GM21786 (cell line): ENCODE results near the gene PDZD4.

Source experiments
- ATAC-seq: cut with Tn5 transposase; IDR thresholded peaks from one replicate; pipeline ENCODE4 v1.9.1; 2021; ENCODE audit not compliant: unreplicated experiment

PDZD4 gene

GRCh38 chrX:153814591-153815315 is 15.6 kb downstream of the PDZD4 start:
- no peak for ATAC-seq

- no peak for ATAC-seq
These were observed 17.2 kb downstream of the PDZD4 start for GRCh38 chrX:153813161-153813560.

GRCh38 chrX:153812220-153812619 is 18.1 kb downstream of the PDZD4 start:
- no peak for ATAC-seq

DNA sequence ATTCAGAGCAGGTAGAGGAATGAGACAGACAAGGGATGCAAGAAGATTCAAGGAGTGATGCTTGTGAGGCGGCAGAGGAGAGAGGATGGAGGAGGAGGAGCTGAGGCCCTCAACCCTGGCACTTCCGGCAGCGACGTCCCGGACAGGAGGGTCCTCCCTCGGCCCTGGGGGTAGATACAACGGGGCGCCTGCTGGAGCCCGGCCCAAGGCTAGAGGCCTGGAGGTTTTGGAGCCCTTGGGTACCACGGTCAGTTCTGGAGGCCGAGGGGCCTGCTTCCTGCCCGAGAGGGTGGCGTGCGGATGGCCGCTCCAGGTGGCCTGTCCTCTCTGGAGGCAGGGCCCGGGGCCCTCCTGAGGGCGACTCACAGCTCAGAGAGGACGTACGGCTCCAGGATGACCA is 22.4 kb downstream of the PDZD4 start:
- ATAC-seq, result no peak

GRCh38 chrX:153806999-153807575 is 23.3 kb downstream of the PDZD4 start:
- no peak for ATAC-seq

- no peak for ATAC-seq
These were observed 24.9 kb downstream of the PDZD4 start for GRCh38 chrX:153805436-153805835.

- ATAC-seq, result no peak
These were observed 25.7 kb downstream of the PDZD4 start for GRCh38 chrX:153804621-153805020.

GRCh38 chrX:153804100-153804595 is 26.2 kb downstream of the PDZD4 start:
- no peak for ATAC-seq

DNA sequence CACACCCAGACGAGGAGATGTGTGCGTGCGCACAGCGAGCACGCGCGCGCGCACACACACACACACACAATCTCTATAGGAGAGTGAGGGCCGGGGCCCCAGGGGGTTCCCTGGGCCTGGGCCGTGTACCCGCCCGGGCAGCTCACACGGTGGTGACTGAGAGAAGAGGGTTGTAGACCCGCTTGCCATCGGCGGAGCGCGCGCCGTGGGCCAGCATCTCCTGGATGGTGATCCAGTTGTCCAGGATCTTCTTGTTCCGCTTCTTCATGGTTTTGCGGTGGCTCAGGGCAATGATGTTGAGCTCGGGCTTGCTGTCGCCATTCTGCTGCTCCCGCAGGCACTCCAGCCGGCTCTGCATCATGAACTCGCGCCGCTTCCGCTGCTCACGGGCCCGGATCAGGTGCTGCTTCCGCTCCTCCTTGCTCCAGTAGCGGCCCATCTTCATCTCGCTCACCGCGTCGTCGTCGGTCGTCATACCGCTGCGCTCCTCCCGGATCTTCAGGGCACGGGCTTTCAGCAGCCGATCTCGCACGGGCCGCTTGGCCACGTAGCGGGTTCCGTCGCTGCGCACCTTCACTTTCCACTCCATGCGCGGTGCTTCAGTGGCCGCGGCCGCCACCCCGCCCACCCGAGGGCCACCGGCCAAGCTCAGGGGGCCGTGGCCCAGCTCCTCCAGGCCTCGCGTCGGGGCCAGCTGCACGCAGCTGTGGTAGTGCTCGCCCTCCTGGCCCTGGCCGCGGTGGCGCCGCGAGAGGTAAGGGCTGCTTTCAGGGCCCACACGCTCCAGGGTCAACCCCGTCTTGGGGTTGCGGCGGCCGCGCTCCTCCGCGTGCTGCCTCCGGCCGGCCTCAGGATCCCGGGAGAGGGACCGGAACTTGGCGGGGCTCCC is 26.9 kb downstream of the PDZD4 start:
- no peak for ATAC-seq

GRCh38 chrX:153802513-153803045 is 27.8 kb downstream of the PDZD4 start:
- ATAC-seq, result no peak

GRCh38 chrX:153801669-153802068 is 28.7 kb downstream of the PDZD4 start:
- ATAC-seq, result no peak

DNA sequence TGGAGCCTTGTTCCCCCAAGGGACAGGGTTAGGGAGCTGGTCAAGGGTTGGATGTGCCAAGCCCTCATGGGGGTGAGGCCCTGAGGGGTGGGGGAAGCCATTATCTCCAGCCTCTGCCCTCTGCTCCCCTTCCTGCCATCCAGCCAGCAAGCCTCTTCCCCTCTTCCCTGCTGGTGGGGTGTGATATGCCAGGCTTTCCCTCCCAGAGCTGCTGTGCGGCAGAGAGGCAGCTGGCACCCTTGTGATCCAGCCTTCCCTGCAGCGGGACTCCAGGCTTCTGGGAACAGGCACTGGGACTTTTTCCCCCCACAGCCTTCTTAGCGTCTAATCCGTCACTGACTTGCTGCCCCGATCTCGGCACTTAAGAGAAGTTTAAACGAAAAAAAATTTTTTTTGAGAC is 29.6 kb downstream of the PDZD4 start:
- ATAC-seq, result no peak

DNA sequence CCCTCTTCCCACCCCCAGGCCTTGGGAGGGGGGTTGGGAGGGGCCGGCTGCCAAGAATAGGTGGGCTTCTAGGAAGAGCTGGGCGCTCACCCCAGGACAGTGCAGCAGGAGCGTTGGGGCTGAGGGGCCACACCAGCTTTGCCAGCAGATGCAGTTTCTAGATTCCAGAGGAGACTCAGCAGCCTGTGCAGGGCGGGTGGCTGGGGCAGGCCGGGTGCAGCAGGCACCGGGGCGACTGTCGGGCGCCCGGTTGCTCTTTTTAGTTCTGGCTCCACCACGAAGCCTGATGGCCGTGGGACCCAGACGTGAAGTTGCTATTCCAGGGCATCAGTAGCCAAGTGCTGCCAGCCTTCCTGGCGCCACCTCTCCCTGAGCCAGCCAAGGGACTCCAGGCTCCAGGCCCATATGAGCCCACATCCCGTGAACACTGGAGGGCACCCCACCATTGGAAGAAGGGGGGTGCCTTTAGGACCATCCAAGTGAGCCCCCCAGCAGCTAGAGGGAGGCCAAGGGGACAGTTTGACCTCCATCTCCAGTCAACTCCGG is 30.1 kb downstream of the PDZD4 start:
- no peak for ATAC-seq

DNA sequence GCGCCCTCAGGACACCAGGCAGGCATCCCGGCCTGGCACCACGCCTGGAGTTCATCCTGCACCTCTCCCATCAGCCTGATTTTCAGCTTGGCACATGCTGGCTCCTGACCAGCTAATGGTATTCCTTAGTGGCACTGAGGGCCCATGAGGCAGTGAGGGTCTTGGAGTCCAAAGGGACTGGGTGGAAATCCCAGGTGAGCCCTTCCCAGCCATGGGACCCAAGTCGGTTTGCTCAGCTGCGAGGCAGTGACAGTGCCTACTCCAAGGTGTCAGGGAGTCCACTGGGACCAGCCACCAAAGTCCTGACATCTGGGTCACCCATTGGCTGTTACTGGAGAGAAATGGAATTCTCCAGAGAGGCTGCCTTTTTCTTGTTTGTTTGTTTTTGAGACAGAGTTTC is 31.0 kb downstream of the PDZD4 start:
- no peak for ATAC-seq

- no peak for ATAC-seq
These were observed 32.8 kb downstream of the PDZD4 start for GRCh38 chrX:153797415-153798015.

- ATAC-seq, result no peak
These were observed 35.2 kb downstream of the PDZD4 start for GRCh38 chrX:153794897-153795816.

GRCh38 chrX:153794018-153794896 is 36.1 kb downstream of the PDZD4 start, which contains the start of the genes IDH3G and SSR4:
TSS of gene IDH3G (minus strand) at chrX:153794375. CDS start at chrX:153794326, 49 bp downstream.
TSS of gene SSR4 (plus strand) at chrX:153794668. CDS start at chrX:153794688, 20 bp downstream.
- peak; percentile 91 for ATAC-seq

DNA sequence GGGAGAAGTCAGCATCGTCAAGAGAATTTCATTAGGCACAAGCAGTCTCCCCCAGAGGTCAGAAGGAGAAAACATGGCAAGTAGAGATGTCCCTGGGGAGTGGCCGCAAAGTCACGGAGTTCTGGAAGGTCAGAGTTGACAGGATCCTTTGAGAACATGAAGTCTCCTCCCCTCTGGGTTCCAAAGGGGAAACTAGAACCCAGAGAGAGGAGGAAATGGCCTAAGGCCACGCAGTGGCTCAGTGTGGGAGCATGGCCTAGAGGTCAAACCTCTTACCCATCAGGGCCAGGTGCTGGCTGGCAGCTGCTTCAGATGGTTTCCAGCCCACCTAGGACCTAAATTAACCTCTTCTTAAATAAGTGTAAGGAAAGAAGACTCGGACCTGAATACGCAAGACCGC is 37.1 kb downstream of the PDZD4 start:
- no peak for ATAC-seq
